ENCODE data around the gene TMPRSS4. TPM values are rescaled to one million over a fixed set of nuclear protein-coding genes. Genes with fewer than 3 reads are reported as not detected.
A peak's percentile ranks its signal among the peaks of the same experiment; 100 is the strongest.
"Not testable (repeated sequence)": the region's sequence is repeated elsewhere in the genome, so short reads cannot be mapped to it uniquely, and the experiment has no call there.

Gene TMPRSS4
- total RNA-seq, 1 experiment from 2014 or later, result not detected

DNA sequence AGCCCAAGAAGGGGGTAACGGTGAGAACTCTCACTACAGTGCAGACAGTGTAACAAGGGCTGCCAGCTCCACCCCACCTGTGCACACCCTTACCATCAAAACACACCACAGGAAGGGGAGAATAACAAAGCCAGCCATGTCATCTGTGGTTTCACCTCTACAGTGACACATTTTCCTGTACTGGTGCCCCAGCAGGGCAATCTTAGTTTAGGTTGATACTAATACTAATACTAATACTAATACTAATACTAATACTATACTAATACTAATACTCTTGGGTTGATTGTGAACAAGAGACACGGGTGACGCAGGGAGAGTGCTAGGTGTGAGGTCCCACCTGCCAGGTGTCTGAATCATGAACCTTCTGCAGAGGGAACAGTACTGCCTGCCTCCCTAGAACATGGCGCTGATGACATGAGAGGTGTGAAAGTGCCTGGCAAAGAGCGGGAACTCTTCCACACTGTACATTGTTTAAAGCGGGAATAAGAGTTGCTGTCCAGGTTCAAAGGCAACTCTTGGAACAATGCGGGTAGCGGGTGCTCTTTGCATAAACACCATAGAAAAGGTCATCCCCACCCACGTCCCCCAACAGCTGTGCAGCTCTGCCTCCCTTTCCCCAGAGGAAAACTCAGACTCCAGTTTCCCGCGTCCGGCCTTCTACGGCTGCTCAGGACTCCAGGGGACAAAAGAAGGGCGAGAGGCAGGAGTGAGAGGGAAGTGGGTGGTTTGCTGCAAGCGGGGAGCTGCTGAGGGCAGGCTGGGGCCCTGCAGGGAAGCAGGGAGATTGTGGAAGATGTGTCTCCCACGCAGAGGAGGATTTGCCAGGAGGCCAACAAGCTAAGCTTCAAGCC is 25.0 kb upstream of the TMPRSS4 start:
- no peaks in the 10 kb centered on the region for H3K36me3 ChIP-seq
- H3K9me3 ChIP-seq, result no peaks in the 10 kb centered on the region
- no peak overlapping the region for H3K4me3 ChIP-seq
- H3K27me3 ChIP-seq, result no peaks in the 10 kb centered on the region
- no peak for DNase-seq

- H3K36me3 ChIP-seq, result no peaks in the 10 kb centered on the region
- no peak overlapping the region for H3K4me3 ChIP-seq
- H3K9me3 ChIP-seq, result no peaks in the 10 kb centered on the region
- no peaks in the 10 kb centered on the region for H3K27me3 ChIP-seq
- no peak for DNase-seq
Measured at GRCh38 chr11:118052581-118053206, 24.2 kb upstream of the TMPRSS4 start.

GRCh38 chr11:118054712-118055640 is 21.9 kb upstream of the TMPRSS4 start:
- Histone ChIP-seq H3K27me3 (no peaks in the 10 kb centered on the region), H3K36me3 (no peaks in the 10 kb centered on the region), H3K9me3 (no peaks in the 10 kb centered on the region), H3K4me3 (no peak overlapping the region)
- DNase-seq, result no peak

DNA sequence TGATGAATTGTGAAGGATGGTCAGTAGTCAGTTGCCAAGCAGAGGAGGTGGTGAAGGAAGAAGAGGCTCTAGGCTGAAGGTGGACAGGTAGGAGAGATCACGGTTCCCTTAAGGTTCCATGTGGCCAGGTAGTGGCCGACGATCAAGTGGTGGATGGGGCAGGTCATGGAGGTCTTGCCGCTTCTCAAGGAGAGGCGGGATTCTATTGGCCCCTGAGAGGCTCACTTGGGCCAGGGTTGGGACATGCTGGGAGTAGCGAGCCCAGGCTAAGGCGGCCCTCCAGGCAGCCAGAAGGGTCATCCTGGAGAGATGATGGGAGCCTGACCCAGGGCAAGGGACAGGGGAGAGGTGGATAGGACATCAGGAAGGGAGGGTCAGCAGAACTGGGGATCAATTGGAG is 20.9 kb upstream of the TMPRSS4 start:
- H3K27me3 ChIP-seq, result no peaks in the 10 kb centered on the region
- DNase-seq, result no peak
- H3K36me3 ChIP-seq, result no peaks in the 10 kb centered on the region
- H3K4me3 ChIP-seq, result no peak overlapping the region
- no peaks in the 10 kb centered on the region for H3K9me3 ChIP-seq

- H3K4me3 ChIP-seq, result no peak overlapping the region
Measured at GRCh38 chr11:118056806-118057205, 20.1 kb upstream of the TMPRSS4 start.

DNA sequence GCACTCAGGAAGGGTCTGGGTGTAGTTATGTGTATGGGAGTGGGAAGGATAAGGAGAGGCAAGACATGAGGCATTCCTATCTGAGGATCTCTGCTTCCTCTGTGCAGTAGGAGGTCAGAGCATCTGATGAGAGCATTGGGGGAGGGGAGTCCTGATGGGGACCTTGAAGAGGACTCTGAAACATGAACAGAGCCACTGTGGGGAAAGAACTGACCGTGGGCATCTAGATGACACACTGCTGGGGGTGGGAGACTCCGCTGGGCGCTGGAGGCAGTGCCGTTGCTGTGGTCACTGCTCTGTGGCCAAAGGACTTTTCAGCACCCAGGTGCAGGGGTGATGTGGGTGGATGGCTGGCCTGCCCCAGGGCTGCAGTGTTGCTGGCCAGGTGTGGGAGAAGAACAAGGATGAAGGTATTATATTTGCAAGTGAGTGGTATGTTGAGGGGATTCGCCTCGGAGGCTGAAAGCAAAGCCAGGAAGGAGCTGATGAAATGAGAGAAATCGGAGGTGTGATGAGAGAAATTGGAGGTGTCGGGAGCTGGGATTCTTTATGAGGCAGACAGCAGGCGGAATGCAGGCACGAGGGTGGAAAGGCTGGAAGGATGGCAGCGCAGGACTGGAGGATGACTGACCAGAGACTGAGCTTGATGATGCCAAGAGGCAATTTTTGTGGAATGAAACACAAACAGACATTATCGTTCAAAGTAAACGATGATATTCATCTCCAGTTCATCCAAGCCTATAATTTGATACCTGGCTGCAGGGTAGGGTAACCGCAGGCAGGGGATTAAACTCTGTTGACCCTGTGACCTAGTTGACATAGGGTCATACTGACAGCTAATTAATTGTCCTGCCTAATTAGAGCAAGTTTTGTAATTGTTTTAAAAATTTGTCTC is 19.4 kb upstream of the TMPRSS4 start:
- DNase-seq, result no peak
- Histone ChIP-seq H3K9me3 (no peaks in the 10 kb centered on the region), H3K36me3 (no peaks in the 10 kb centered on the region), H3K4me3 (no peak overlapping the region), H3K27me3 (no peaks in the 10 kb centered on the region)

More at GRCh38 chr11:118056806-118057205, 20.1 kb upstream of the TMPRSS4 start:
- Histone ChIP-seq H3K9me3 (no peaks in the 10 kb centered on the region), H3K27me3 (no peaks in the 10 kb centered on the region), H3K36me3 (no peaks in the 10 kb centered on the region)
- no peak for DNase-seq

- H3K27me3 ChIP-seq, result no peaks in the 10 kb centered on the region
- H3K36me3 ChIP-seq, result no peaks in the 10 kb centered on the region
- no peaks in the 10 kb centered on the region for H3K9me3 ChIP-seq
- DNase-seq, result peak; percentile 24
- H3K4me3 ChIP-seq, result no peak overlapping the region
Measured at GRCh38 chr11:118058311-118059245, 18.3 kb upstream of the TMPRSS4 start.

- H3K9me3 ChIP-seq, result no peaks in the 10 kb centered on the region
- no peaks in the 10 kb centered on the region for H3K27me3 ChIP-seq
- no peak overlapping the region for H3K4me3 ChIP-seq
- no peaks in the 10 kb centered on the region for H3K36me3 ChIP-seq
- DNase-seq, result peak; percentile 52
Measured at GRCh38 chr11:118059246-118059940, 17.5 kb upstream of the TMPRSS4 start.

DNA sequence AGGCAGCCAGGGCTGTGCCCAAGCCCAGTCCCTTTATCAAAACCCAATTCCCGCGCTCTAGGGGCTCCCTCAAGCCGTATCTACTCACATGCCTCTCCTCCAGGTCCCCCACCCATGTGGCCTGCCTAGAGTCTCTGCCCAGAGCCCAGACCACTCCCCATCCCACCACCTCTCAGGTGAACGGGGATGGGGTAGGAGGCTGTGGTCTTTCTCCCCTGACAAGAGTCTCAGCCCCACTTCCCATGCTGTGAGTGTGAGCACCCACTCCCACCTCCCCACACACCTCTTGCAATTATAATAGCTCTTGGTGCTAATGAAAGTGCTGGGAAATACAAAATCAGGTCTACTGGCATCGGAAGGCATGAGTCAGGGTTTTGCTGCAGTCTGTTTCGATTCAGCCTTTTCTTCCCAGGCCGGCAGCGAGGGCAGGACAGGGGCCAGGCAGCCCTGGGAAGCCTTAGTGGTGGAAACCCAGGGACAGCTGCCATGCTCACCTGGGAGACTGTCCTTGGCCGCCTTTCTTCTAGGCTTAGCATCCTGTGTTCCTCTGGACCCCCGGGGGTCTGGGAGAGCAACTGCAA is 16.7 kb upstream of the TMPRSS4 start:
- DNase-seq, result peak; percentile 42
- Histone ChIP-seq H3K36me3 (no peaks in the 10 kb centered on the region), H3K27me3 (no peaks in the 10 kb centered on the region), H3K9me3 (no peaks in the 10 kb centered on the region), H3K4me3 (no peak overlapping the region)

DNA sequence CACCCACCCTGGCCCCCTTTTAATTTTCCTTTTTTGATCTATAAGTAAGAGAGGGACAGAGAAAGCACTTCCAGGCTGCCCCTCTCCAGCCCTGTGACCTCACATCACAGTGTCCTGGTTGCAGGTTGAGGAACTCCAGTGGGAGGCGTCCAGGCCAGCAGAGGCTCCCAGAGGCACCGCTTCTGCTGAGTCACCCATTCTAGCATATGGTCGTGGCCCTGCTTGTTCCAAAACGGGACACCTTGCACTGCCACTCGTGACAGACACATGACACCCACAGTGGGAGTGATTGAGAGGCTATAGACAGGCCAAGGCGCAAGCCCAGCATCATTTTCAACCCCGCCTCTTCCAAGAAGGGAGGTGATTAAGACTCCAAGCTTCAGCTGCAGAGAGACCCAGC is 16.0 kb upstream of the TMPRSS4 start:
- Histone ChIP-seq H3K27me3 (no peaks in the 10 kb centered on the region), H3K9me3 (no peaks in the 10 kb centered on the region), H3K4me3 (no peak overlapping the region), H3K36me3 (no peaks in the 10 kb centered on the region)
- no peak for DNase-seq

GRCh38 chr11:118061586-118062125 is 15.2 kb upstream of the TMPRSS4 start:
- Histone ChIP-seq H3K27me3 (no peaks in the 10 kb centered on the region), H3K9me3 (no peaks in the 10 kb centered on the region), H3K4me3 (no peak overlapping the region), H3K36me3 (no peaks in the 10 kb centered on the region)
- DNase-seq, result no peak

GRCh38 chr11:118062181-118062580 is 14.7 kb upstream of the TMPRSS4 start:
- not testable (repeated sequence) for H3K9me3 ChIP-seq, DNase-seq, H3K27me3 ChIP-seq, H3K4me3 ChIP-seq, H3K36me3 ChIP-seq

DNA sequence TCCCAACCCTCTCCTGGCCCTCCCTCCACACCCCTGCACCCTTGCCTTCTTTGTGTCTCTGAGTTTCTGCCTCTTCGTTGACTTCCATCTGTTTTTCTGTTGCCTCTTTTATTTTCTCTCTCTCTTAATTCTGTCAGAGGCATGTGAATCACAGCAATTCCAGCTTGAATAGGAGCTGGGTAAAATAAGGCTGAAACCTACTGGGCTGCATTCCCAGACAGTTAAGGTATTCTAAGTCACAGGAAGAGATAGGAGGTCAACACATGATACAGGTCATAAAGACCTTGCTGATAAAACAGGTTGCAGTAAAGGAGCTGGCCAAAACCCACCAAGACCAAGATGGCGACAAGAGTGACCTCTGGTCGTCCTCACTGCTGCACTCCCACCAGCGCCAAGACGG is 14.2 kb upstream of the TMPRSS4 start:
- H3K9me3 ChIP-seq, H3K36me3 ChIP-seq, H3K4me3 ChIP-seq, H3K27me3 ChIP-seq, DNase-seq: not testable (repeated sequence)

GRCh38 chr11:118064956-118065355 is 11.9 kb upstream of the TMPRSS4 start:
- Histone ChIP-seq H3K9me3 (no peaks in the 10 kb centered on the region), H3K36me3 (no peaks in the 10 kb centered on the region), H3K4me3 (no peak overlapping the region), H3K27me3 (no peaks in the 10 kb centered on the region)
- no peak for DNase-seq
